IPS-NIHi7 (cell line): ENCODE measurements around the gene SLC6A6.

ENCODE experiments used
- DNase-seq: peaks from one replicate; pipeline ENCODE4 v3.0.0; 2012; ENCODE audit warnings: mixed read lengths; ENCODE audit errors: extremely low spot score

Gene SLC6A6

DNA sequence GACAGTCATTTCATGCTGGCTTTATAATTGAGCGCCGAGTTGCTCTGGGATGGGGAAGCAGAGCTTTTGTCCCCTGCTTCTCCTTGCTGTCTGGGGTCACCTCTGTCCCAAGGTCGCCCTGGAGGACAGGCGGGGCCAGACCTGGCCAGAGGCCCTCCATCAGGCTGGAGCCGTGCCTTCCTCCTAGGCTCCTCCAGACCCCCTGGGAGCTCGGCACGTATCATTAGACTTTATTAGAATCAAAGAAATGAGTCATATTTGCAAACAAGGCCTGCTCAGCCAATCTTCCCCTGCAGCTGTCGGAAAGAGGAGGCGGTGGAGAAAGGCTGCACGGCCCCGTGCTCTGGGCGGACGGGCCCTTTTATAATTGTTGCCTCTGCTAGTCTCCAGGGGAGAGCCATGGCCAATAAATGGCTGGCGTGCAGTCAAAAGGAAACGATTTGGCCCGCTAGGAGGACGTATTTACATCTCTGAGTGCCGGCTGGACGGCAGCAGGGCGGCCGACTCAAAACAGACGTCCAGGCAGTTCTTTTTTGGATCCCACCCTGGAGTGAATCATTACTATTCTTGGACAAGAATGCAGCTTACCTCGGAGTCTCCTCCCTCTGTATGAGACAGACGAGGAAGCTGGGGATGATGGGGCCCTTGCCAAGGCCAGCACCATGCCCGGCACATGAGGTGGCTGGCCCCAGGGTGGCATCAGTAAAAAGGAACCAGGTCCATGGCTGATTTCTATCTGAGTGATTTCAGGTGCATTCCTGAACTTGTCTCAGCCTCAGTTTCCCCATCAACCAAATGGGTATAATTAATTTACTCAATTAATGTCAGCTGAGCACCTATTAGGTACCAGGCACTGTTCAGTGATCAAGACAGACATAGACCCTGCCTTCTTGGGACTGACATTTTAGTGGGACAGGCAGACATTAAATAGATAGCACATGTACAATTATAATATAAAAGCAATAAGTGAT, 50.6 kb downstream of the SLC6A6 start:
- no peak for DNase-seq

DNA sequence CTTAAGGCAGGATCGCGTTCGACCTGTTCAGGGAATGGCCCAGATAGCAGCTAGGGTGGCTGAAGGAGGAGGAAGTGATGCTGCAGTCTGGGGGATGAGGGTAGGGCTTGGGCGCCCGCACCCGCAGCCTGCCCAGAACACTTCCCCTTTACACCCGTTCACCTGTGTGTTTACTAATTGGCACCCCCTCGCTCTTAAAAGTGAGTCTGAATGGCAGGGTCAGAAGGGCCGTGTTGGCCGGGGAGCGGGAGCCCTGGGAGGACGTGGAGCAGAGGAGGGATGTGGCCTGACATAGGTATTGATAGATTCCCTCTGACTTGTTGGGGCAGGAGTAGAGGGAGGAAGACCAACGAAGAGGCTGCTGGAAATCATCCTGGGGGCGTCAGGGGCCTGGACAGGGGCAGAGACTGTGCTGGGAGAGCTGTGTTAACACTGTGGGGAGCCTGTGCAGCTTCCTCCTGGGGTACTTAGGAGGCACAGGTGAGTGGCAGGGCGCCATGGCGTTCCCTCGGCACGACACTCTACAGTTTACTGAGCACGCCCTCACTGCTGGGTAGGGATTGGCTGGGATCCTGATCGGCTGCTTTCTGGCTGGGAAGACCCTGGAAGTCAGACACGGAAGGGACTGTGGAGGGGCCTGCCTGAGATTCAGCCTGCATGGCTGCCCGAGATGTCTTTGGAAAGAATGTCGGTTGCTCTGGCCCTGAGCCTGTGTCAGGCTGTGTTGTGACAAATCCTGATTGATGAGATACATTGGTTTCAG, 51.7 kb downstream of the SLC6A6 start:
- no peak for DNase-seq

DNA sequence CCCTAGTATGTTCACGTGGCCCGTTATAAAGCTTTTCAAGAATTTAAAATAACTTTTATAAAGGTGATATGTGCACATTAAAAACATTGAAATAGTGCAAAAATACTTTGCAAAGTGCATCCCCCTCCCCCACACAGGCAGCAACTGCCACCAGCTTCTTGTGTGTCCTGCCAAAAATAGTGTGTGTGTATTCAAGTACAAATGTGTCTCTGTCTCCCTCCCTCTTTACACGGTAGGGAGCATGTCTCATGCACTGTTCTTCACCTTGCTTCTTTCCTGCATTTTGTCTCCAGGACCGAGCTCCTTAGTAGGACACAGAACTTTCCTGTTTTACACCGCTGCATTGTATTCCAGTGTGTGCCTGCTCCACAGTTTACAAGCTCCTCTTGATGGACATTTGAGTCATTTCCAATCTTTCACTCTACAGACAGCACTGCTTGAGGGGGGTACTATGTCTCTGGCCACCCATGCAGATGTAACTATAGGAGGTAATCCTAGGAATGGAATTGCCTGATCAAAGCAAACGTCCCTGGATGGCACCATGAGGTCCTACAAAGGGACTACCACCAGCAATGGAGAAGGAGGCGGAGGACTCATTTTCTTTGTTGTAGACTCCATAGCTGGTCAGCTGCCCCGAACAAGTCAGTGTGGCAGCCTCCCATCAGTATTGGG, 52.4 kb downstream of the SLC6A6 start:
- no peak for DNase-seq

DNA sequence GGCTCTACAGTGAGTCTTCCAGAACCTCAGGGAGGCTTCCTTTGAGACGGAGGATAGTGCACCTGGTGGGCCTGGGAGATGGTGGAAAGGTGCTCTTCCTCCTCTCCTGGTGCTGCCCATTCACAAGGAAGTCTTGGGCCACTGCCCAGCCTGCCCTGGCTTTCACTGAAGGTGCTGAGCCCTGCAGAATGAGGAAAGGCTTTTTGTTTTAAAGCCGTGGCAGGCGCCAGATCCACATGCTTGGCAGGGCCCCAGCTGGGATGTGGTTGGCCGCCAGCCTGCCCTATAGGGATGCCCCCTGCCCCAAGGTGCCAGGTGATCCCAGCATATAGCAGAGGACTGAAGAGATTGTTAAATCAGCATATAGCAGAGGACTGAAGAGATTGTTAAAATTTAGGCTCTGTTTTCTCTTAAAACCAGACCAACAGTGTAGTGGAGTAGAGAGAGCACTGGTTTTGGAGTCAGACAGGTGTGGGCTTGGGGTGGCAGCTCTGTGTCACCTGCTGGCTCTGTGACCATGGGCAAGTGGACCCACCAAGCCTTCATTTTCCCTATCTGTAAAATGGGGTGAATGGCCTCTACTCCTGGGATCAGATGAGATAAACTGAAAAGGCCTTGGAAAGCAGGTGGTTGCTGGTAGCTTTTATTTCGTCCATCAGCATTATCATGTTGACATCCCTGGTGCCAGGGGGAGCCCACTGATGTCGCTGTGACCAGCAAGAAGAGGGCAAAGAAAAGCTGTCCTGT, 53.3 kb downstream of the SLC6A6 start:
- DNase-seq = no peak

DNA sequence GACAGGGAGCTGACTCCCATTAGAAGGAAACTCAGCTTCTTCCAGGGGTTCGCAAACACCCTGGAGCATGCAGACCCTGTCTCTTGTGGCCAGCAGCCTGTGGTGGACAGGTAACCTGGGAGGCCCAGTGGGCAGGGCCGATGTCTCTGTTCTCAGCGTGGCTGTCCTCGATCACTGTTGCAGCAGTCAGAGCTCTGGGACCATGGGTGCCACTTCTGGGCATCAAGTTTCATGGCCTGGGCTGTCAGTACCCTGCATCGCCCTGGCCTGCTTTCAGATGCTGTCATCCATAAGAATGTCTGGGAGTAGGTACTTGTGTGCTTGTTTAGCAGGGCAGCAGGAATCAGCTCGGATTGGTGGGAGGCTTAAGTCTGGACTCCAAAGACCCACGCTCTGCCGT, 54.4 kb downstream of the SLC6A6 start:
- no peak for DNase-seq

DNA sequence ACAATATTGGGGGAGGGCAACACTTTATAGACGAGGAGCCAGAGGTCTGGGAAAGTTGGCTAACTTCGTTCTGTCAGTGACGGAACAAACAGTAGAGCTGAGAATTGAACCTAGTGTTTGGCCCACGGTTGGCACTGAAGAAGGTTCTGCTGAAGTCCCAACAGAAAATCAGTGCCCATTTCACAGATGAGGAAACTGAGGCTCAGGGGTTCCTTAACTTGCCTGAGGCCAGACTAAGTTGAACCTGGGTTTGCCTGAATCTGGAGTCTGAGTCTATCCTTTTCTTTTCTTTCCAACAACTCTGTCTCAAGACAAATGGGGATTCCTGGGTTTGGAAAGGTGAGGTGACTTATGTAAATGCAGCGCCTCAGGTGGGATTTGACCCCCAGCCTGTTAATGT, 55.1 kb downstream of the SLC6A6 start:
- no peak for DNase-seq

DNA sequence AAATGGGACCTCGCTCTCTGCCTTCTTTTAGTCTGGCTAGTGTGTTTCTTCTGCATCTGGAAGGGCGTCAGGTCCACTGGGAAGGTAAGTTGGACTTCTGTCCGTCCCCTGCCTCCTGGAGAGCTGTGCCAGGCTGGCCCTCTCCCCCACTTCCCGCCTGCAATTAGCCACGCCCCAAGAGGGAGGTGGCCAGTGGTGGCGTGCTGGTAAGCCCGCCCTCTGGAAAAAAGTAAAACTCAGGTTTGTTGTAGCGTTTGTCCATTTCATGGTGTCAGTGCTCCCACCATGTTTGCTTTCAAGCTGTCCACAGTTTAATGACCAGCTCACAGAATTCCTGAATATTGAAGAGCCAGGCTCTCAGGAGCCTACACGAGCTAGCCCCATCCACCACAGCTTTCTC, 55.6 kb downstream of the SLC6A6 start:
- DNase-seq = peak; percentile 84

DNA sequence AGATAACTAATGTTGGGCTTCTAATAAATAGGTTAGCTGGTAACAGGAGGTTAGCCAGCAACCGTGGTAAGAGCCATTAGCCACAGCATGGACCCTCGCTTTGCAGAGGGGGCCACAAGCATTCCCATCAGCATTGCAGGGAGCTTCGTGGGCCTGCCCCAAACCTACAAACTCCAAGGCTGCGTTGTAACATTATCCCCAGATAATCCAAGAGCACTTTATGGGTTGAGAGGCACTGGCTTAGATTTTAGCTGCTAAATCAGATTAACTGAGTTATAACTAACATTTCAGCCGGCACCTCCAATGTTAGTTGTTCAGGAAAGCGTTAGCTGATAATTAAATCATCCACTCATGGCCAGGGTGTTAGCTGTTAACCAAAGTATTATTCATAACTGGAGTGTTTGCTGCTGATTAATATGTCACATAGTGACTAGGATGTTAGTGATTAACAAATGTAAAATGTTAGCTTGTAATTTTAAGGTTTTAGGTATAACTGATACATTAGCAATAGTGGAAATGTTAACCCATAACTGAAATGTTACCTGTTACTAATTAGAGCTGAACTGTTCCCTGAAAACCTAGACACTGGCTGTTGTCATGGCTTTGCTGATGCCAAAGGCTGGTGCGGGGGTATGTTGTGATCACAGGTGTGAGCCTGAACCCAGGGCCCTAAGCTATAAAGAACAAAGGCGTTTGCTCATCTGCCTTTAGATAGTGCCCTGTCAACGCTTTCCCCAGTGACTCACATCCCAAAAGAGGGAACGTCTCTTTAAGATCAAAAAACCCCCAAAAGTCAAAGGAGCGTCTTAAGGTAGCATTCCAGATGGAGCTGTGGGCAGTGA, 56.2 kb downstream of the SLC6A6 start:
- no peak for DNase-seq

DNA sequence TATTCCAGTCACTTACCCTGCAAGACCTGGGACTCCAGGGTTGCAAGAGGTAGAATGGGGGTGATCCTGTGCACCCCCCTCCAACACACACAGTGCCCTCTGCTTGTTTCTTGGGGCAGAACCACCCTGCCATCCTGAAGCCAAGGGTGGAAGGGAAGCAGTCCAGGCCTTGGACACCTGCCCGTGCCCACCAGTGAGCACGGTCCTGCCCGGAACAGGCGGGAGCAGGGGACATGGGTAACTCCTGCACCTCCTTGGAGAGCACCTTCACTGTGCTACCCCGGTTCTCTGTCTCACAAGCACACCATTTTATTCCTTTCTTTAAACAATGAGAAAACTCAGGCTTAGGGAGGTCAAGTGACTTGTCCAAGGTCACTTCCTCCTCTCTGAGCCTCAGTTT, 57.0 kb downstream of the SLC6A6 start:
- DNase-seq = no peak

DNA sequence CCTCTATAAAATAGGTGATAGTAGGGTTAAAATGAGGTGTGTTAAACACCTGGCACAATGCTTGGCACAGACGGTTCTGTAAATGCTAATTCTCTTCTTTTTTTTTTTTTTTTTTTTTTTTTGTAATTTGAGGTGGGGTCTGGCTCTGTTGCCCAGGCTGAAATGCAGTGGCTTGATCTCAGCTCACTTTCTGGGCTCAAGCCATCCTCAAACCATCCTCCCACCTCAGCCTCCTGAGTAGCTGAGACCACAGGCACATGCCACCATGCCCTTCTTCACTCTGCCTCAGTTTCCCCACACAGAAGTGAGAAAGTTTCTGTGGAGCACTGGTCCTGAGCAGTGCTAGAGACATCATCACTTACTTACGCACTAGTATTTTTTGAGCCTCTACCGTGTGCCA, 57.4 kb downstream of the SLC6A6 start:
- no peak for DNase-seq

DNA sequence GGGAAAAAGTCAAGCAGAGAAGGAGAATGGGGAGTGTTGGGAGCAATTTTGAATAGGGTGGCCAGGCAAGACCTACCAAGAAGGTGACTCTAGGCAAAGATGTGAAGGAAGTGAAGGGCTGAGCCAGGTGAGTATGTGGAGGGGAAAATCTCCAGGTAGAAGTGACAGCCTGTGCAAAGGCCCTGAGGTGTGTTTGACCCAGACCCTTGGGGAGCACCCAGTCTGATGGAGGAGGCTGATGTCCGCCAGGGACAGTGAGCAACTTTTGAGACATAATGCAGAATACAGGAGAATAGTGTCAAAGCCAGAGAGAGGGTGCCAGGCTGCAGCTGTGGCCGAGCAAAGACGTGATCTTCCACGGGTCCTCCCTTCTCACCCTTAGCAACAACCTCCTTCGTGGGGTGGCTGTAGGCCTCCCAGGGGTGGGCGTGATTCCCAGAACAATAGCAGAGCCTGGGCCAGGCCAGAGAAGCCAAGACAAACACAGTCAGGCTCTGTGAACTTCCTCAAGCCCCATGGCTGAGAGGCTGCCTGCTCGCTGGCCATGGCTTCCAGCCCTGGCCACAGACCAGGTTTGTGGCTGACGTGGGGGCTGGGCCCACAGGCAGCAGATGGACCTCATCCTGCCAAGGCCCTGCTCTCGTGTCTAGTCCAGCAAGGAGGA, 58.1 kb downstream of the SLC6A6 start:
- DNase-seq = no peak

DNA sequence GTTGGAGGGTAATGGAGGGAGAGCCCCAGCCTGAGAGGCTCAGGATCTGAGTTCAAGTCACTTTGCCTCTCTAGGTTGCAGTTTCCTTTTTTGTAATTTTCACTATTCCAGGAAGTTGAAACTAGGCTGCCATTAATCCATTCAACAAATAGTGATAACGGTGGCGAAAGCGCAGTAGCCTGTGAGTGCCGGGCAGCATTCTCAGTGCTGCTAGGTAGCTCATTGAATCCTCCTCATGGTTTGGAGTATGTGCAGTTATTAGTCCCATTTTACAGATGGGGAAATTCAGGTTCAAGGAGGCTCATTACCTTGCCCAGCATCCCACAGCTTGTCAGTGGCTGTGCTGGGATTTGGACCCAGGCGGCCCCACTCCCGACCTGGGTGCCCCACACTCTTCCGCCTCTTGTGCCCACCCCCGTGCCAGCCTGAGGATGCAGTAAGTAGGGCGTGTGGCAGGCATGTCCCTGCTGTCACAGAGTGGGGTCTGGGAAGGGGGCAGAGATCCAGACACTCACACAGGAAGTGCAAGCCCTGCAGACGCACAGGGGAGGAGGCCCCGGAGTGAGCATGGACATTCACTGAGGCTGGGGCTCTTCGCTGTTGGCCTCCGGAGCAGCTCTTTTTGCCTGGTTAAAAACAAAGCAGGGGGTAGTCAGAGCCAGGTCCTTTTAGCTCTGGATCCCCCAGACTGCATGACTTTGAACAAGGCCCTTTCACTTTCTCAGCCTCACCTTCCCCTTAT, 58.8 kb downstream of the SLC6A6 start:
- DNase-seq = no peak

DNA sequence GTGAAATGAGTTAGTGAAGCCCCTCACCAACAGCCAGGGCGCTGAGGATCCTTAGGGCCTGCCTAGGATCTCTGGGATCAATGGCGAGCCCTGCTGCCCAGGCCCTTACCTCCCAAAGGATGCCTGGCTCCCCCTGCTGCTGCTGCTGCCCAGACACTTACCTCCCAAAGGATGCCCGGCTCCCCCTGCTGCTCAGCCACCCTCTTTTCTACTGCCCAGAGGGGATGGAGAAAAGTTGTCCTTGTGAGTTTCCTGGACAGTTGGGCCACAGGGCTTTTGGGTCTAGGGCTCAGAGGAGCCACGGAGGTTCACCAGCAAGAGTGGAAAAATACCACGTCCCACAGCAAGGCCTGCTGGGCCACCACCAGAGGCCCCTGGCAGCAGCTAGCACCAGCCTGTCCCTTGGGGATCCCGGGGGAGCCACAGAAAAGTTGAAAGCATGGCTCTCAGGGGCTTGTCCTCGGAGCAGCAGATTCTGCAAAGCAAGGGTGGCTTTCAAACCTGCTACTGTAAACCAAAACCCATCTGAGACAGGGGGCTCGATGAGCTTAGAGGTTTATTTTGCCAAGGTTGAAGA, 59.4 kb downstream of the SLC6A6 start:
- peak; percentile 81 for DNase-seq

DNA sequence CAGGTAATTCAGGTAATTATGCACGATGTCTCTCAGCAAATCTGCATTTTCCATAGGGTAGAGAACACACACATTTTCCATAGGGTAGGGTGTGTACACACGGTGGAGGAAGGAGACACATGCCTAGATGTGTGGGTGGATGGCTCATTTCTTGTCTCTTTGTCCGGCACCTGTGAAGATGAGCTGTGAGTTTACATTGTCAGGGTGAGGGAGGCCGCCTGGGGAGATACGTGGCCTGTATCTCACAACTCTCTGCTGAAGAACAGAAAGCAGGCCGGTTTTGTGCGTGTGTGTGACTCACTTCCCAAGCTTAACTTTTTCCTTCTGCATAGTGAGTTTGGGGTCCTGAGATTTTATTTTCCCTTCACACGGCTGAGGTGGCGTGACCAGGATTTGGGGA, 60.3 kb downstream of the SLC6A6 start:
- DNase-seq = no peak

DNA sequence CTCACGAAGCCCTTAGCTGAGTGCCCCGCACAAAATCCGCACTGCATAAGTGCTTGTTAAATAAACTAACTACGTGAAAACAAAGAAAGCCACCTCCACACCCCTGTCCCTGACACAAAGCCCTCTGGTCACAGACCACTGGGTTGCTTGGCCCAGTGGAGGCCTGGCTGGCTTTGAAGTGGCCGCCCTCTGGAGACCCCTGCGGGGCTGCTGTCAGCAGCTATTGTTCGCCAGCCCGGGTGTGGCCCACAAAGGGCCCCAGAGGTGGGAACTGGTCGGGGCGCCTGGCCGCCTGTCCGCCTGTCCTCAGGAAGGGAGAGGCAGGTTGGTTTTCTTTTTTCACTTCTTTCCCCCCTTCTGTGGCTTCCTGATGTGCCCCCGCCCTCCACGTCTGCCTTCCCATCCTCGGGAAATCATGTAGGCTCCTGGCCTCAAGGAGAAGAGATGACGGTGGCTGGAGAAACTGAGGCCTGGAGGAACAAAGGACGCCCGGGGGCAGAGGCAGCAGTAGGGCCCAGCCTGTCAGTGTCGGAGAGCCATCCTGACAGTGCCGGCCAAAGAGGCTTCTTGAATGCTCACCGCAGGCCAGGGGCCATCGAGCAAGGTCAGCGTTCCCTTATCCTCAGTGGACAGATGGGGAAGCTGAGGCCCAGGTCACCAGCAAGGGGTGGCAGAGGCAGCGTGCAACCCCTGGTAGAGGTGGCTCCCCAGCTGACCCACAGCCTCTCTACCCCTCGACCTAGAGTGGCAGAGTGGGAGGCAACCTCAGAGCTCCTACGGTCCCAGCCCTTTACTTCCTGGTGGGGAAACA, 61.1 kb downstream of the SLC6A6 start:
- DNase-seq = peak; percentile 76

DNA sequence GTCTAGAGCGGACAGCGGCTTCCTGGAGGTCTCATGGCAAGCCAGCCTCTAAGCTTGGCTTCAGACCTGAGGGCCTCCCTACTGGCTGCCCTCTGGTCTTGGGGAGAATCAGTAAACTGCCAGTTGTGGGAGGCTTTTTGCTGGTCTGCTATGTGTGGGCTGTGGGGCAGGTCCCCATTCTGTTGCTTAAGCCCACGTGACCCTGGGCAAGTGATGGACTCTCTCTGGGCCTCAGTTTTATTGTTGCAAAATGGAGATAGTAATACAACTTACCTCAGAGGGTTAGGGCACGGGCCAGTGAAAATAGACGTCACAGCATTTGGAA, 61.7 kb downstream of the SLC6A6 start:
- DNase-seq = no peak

DNA sequence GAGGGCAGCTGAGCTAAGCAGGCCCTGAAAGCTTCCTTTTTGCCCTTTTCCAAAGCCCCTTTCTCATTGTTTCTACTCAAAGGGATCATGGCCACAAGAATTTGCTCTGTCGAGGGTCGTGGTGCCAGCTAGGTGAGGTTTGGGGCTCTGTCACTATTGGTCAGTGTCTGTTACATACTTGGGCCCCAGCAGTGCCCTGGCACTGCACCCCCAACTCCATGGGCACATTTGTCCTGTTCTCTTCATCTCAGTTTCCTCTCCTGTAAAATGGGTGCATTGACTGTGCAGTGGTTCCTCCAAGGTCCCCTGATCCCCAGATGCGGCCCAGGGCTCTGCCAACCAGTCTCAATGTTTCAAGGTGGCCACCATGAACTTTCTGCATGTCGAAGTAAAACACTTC, 62.1 kb downstream of the SLC6A6 start:
- no peak for DNase-seq

DNA sequence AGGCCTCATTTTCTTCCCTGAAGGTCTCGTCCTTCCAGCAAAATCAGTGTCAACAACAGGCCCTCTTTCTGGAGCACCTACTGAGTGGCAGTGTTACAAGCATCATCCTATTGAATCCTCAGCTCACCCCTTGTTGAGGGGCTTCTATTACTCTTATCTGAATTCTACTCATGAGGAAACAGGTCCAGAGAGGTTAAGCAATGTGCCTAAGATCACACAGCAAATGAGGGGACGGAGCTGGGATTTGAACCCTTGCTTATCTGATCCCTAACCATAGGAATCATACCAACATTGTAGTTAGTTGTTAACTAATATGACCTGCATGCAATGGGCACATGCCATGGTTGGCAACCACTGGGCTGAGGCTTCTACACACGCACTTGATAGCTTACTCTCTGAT, 63.0 kb downstream of the SLC6A6 start:
- DNase-seq = no peak
